Mammary epithelial cell (primary cell): ENCODE data around the gene MYO18A.

ENCODE experiments used
- EZH2 ChIP-seq: IDR thresholded peaks from 2 replicates; pipeline ENCODE4 v1.6.1; 2012; ENCODE audit warnings: low read length, inconsistent platforms, borderline replicate concordance
- TF ChIP-seq, protein P1 (sequence below), 2 donors: IDR thresholded peaks in 1 of 2; conservative IDR thresholded peaks in 1 of 2; 2 replicates each; pipeline ENCODE4 v1.5.1; 2011 to 2012; ENCODE audit warnings: inconsistent platforms in 2 of 2, low read length in 2 of 2, mild to moderate bottlenecking in 2 of 2, control low read depth in 1 of 2, low read depth in 1 of 2; ENCODE audit not compliant: insufficient read depth in 1 of 2; ENCODE audit errors: extremely low read depth in 1 of 2

DNA sequence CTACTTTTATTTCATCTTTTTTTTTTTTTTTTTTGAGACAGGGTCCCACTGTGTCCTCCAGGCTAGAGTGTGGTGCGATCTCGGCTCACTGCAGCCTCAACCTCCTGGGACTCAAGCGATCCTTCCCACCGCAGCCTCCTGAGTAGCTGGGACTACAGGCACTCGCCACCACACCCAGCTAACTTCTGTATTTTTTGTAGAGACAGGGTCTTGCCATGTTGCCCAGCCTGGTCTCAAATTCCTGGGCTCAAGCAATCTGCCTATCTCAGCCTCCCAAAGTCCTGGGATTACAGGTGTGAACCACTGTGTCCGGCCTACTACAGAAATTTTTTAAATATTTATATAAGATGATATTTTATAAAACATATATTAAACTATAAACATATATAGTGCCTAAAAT is 4.8 kb downstream of the MYO18A start:
- TF ChIP-seq, protein P1, sequence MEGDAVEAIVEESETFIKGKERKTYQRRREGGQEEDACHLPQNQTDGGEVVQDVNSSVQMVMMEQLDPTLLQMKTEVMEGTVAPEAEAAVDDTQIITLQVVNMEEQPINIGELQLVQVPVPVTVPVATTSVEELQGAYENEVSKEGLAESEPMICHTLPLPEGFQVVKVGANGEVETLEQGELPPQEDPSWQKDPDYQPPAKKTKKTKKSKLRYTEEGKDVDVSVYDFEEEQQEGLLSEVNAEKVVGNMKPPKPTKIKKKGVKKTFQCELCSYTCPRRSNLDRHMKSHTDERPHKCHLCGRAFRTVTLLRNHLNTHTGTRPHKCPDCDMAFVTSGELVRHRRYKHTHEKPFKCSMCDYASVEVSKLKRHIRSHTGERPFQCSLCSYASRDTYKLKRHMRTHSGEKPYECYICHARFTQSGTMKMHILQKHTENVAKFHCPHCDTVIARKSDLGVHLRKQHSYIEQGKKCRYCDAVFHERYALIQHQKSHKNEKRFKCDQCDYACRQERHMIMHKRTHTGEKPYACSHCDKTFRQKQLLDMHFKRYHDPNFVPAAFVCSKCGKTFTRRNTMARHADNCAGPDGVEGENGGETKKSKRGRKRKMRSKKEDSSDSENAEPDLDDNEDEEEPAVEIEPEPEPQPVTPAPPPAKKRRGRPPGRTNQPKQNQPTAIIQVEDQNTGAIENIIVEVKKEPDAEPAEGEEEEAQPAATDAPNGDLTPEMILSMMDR (conservative IDR thresholded peaks at IDR 0.05 in 1 of 2, IDR thresholded peaks at IDR 0.05 in 1 of 2; ENCODE audit: extremely low read depth in 1 of 2, insufficient read depth in 1 of 2, low read depth in 1 of 2, low read length in 2 of 2) = no peak
- TF ChIP-seq EZH2 = no peak
